Effector memory CD8-positive, alpha-beta T cell (primary cell): ENCODE results near the gene ZBTB20.

Experiments
- ATAC-seq: fragments of 150-1000 bp; cut with Tn5 transposase; replicated peaks from 2 replicates; pipeline ENCODE4 v1.10.0; 2021; ENCODE audit warnings: mild to moderate bottlenecking, moderate library complexity
- DNase-seq, 3 experiments: peaks; one replicate each; pipeline ENCODE4 v3.0.0; 2021
- H3K27ac Mint-ChIP-seq, 2 donors: one replicate each; pipeline ENCODE4 v1.8.0; 2022; ENCODE audit warnings: mild to moderate bottlenecking in 2 of 2, mixed read lengths in 2 of 2, moderate library complexity in 2 of 2
- H3K27me3 Mint-ChIP-seq, 2 donors: one replicate each; pipeline ENCODE4 v1.8.0; 2022; ENCODE audit warnings: mixed read lengths in 2 of 2
- H3K36me3 Mint-ChIP-seq: one replicate; pipeline ENCODE4 v1.8.0; 2022; ENCODE audit warnings: mild to moderate bottlenecking, moderate library complexity, mixed read lengths; ENCODE audit not compliant: insufficient read depth
- H3K4me1 Mint-ChIP-seq, 2 donors: one replicate each; pipeline ENCODE4 v1.8.0; 2022; ENCODE audit warnings: low read depth in 2 of 2, mixed read lengths in 2 of 2
- H3K4me3 Mint-ChIP-seq, 2 donors: one replicate each; pipeline ENCODE4 v1.8.0; 2022; ENCODE audit warnings: mild to moderate bottlenecking in 2 of 2, mixed read lengths in 2 of 2, moderate library complexity in 2 of 2
- H3K9me3 Mint-ChIP-seq, 2 donors: one replicate each; pipeline ENCODE4 v1.8.0; 2022; ENCODE audit warnings: mixed read lengths in 2 of 2

ZBTB20 gene

DNA sequence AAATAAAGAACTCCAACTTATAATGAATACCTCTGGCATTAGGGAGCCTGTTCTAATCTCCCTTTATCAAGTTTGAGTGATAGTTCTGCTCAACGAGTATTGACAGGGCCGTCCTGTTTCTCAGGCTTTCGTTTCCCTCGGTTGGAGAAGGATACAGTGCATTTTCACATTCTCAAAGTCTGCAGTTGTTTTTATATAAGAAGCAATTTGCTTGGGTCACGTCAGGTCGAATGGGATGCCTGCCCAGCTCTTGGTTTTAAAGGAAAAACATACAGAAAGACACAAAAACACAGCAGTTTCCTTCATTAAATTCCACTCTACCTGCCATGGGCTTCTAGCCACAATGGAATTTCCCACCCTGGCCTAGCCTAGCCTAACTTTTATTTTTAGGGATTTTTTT is 487.0 kb downstream of the ZBTB20 start:
- DNase-seq (no peak), ATAC-seq (no peak)
- no peak overlapping the region for H3K4me3 Mint-ChIP-seq
- no peaks in the 10 kb centered on the region for H3K27me3 Mint-ChIP-seq
- H3K36me3 Mint-ChIP-seq = peaks cover 6% of the 10 kb centered on the region
- peaks cover 0 to 7% of the 10 kb centered on the region in 2 donors for H3K9me3 Mint-ChIP-seq
- H3K4me1 Mint-ChIP-seq = peaks cover 0 to 4% of the 10 kb centered on the region in 2 donors
- no peak overlapping the region for H3K27ac Mint-ChIP-seq

DNA sequence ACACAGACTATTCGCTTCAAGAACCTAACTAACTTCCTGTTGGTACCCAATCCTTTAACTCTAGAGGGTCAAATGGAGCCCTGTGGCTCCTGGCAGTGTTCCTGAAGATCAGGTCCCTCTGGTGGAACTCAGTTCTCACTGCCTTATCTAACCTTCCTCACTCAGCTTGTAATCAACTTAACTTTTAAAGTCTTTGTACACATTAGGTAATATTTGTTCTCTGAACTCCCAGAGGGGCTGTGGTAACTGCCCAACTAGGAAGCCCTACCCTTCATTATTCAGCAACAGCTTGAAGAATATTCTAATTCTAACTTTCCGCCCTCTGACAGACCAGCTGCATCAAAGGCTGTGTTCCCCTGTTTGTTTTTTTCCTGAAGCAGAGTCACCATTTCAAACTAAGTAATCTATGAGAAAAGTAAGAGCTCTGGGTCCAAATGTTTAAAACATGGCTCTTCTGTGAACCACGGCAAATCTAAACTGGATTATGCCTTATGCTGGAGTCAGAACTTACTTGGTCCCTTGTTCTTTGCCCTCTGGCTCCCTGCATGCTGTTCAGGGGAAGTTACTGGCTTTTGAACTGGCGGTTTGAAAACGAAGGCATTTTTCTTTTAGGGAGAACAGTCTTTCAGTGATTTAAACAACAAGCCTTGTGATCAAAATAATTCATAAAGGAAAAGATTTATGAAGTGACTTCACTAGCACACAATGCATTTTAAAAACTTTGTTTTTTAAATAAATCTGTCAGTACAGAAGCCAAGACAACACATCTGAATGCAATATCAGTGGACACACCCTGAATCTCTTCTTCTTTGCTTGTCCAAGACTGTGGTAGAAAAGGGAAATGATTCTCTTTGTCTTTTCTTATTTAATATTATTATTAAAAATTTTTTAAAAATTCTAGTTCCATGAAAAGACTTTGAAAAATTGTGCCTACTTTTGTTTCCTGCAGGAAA is 487.7 kb downstream of the ZBTB20 start:
- Mint-ChIP-seq H3K27ac (no peak overlapping the region), H3K4me3 (no peak overlapping the region), H3K27me3 (no peaks in the 10 kb centered on the region), H3K36me3 (peaks cover 6% of the 10 kb centered on the region), H3K9me3 (peaks cover 0 to 5% of the 10 kb centered on the region in 2 donors), H3K4me1 (peaks cover 0 to 4% of the 10 kb centered on the region in 2 donors)
- no peak for ATAC-seq
- no peak for DNase-seq

DNA sequence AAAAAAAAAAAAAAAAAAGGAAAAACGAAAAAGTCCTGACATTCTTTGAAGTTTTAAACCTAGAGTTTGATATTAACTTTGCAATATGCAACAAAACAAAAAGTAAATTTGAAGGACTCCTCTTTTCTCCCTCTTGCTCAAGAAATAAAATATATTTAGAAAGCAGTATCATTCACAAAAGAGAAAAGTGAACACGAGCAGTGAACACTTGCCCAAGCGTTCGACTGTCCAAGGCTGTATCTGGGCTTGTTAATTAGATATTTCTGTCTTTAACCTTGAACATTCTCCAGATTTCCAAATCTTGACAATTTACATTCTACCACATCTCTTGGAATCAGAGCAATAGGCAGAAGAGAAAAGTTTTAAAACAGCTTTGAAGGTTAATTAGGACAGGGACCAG is 495.5 kb downstream of the ZBTB20 start:
- no peak overlapping the region for H3K4me3 Mint-ChIP-seq
- DNase-seq = no peak
- H3K27me3 Mint-ChIP-seq = no peaks in the 10 kb centered on the region
- no peak for ATAC-seq
- no peaks in the 10 kb centered on the region for H3K9me3 Mint-ChIP-seq
- H3K36me3 Mint-ChIP-seq = peaks cover 4% of the 10 kb centered on the region
- no peaks in the 10 kb centered on the region for H3K4me1 Mint-ChIP-seq
- H3K27ac Mint-ChIP-seq = no peak overlapping the region

DNA sequence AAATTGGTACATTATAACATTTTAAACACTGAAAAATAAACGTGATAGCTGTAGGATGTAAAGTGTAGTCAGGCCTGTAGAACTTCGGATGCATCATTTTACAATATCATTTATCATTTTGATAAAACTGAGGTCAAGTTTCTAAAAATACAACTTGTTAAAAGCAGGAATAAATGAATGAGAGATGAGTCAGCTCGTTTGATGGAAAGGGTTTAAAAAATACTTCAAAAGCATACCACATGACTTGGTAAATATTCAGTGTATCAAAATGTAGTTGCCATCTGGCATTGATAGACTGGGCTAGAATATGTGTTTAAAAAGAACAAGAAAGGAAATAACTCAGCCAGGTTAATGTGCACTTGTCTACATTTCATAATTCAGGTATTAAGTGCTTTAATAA is 496.3 kb downstream of the ZBTB20 start:
- H3K4me3 Mint-ChIP-seq = no peak overlapping the region
- H3K4me1 Mint-ChIP-seq = no peaks in the 10 kb centered on the region
- no peak for ATAC-seq
- H3K36me3 Mint-ChIP-seq = no peaks in the 10 kb centered on the region
- H3K9me3 Mint-ChIP-seq = no peaks in the 10 kb centered on the region
- peak overlapping the region in 1 of 2 donors; percentile 32 for H3K27ac Mint-ChIP-seq
- no peak for DNase-seq
- no peaks in the 10 kb centered on the region for H3K27me3 Mint-ChIP-seq

DNA sequence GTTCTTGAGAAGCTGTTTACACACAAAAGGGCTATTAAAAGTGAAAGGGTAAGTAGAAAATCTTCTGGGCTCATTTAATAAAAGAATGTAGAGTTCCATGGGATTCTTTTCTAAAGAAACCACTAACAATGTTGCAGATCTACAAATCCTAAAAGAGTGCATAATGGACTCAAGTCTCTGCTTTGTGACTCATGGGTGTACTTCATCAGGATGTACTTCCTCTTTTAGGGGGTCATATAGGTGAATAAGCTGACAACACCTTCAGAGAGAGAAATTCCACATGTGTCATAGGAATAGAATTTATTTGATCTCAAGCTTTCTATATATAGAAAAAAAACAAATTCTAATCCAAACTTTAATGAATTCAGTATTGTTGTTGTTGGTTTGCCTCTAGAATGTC is 497.8 kb downstream of the ZBTB20 start:
- H3K27me3 Mint-ChIP-seq = no peaks in the 10 kb centered on the region
- no peaks in the 10 kb centered on the region for H3K36me3 Mint-ChIP-seq
- no peaks in the 10 kb centered on the region for H3K9me3 Mint-ChIP-seq
- DNase-seq = no peak
- no peak overlapping the region for H3K27ac Mint-ChIP-seq
- ATAC-seq = no peak
- H3K4me1 Mint-ChIP-seq = no peaks in the 10 kb centered on the region
- no peak overlapping the region for H3K4me3 Mint-ChIP-seq

DNA sequence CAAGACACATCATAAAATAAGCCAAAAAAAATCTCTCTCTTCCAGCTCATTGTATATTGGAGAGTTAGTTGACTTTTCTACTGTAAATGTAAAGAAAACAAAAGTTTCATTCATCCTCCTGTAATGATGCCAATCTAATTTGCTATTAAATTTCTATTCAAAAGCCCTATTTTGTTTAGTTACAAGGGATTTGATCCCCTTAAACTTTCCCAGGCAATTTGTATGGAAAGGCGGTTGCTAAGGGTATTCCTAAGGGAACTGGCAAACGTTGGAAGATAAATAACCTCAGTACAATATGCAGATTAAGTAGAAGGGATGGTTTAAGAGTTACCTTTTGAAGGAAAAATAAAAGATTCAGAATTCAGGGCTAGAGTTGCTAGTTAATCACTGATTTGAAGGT is 500.6 kb downstream of the ZBTB20 start:
- Mint-ChIP-seq H3K4me3 (no peak overlapping the region), H3K4me1 (no peaks in the 10 kb centered on the region), H3K9me3 (no peaks in the 10 kb centered on the region), H3K27ac (no peak overlapping the region), H3K36me3 (no peaks in the 10 kb centered on the region), H3K27me3 (no peaks in the 10 kb centered on the region)
- no peak for ATAC-seq
- DNase-seq = no peak

DNA sequence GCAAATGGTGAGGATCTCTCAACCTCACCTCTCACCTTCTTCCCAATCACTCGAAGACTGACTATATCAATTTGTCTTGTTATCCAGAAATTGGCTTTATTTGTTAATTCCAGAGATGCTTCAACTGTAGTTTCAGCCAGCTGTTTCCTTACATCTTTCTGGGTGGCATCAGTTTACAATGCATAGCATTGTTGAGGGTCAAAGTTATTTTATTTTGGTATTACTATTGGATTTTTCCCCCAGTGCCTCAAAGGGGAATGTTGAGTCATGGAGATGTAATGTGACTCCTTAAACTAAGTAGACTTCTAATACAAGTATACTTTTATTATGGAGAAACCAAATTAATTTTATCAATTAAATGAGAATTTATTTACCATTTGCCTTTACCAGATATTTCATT is 501.7 kb downstream of the ZBTB20 start:
- Mint-ChIP-seq H3K27ac (no peak overlapping the region), H3K9me3 (no peaks in the 10 kb centered on the region), H3K4me3 (no peak overlapping the region), H3K4me1 (no peaks in the 10 kb centered on the region), H3K27me3 (no peaks in the 10 kb centered on the region), H3K36me3 (no peaks in the 10 kb centered on the region)
- no peak for ATAC-seq
- DNase-seq = no peak

DNA sequence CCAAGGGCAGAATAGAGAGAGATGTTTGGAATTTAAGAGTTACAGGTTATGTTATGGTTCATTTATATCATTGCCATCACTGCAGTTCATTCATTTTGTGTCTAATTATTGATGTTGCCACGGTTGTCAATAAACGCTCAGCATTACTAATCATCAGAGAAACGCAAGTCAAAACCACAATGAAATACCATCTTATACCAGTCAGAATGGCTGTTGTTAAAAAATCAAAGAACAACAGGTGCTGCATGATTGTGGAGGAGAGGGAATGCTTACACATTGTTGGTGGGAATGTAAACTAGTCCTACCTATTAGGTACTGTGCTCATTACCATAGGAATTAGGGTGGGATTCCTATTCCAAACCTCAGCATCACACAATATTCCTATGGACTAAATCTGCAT is 502.7 kb downstream of the ZBTB20 start:
- Mint-ChIP-seq H3K27me3 (no peaks in the 10 kb centered on the region), H3K27ac (no peak overlapping the region), H3K9me3 (no peaks in the 10 kb centered on the region), H3K36me3 (no peaks in the 10 kb centered on the region), H3K4me3 (no peak overlapping the region), H3K4me1 (no peaks in the 10 kb centered on the region)
- DNase-seq (no peak), ATAC-seq (no peak)

DNA sequence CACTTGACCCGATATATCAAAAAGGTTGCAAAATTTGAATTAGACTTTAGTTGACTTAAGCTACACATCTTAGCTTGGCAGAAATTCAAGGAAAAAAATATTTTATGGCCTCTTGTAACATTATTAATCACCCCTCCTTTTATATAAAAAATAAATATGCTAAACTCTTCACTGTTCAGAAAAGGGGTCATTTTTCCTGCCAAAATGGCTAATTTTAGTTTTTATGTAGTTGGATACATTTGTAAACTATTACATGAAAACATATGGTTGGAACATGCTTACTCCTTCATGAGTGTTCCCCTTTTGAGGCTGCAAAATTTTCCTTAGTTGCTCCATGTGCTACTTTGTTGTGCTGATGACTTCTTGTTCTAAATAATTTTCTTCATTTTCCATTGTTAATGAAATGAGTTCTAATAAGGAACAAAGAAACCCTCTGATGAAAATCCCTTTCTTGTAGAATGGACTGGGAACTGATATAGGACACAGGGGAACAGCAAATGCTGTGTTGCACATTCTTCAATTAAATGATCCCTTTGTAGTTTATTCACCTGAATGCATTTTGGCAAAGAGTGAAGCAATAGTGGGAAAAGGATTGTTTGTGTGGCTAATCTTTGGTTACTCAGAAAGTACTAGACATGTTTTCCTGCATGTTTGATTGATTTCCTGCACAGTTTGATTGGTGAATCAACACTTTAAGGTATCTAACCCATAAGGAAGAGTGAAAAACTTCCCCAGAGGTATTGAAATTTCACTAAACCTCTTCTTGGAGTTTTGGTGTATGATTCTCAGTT is 503.9 kb downstream of the ZBTB20 start:
- no peaks in the 10 kb centered on the region for H3K4me1 Mint-ChIP-seq
- no peak overlapping the region for H3K4me3 Mint-ChIP-seq
- no peaks in the 10 kb centered on the region for H3K27me3 Mint-ChIP-seq
- DNase-seq (no peak), ATAC-seq (no peak)
- no peaks in the 10 kb centered on the region for H3K36me3 Mint-ChIP-seq
- H3K9me3 Mint-ChIP-seq = no peaks in the 10 kb centered on the region
- H3K27ac Mint-ChIP-seq = no peak overlapping the region

DNA sequence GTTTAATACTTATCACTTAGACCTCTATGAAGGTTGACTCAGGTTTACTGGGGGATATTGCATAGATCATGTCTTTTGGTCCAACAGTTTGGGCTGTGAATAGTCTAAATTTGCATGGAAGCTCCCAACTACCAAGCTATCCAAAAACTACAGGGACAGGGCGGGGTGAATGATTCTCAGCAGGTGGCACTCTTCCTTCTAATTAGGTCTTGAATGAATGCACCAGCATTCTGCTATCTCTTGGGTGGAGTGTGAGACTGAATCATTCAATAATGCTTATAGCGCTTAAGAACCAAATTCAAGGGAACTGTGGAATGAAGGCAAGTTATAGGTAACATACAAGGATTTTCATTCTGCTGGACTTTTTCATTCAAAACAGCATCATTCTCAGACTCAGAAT is 507.0 kb downstream of the ZBTB20 start:
- Mint-ChIP-seq H3K27ac (no peak overlapping the region), H3K9me3 (peaks cover 8 to 11% of the 10 kb centered on the region in 2 donors), H3K27me3 (no peaks in the 10 kb centered on the region), H3K4me3 (no peak overlapping the region), H3K4me1 (no peaks in the 10 kb centered on the region), H3K36me3 (no peaks in the 10 kb centered on the region)
- DNase-seq = no peak
- no peak for ATAC-seq

DNA sequence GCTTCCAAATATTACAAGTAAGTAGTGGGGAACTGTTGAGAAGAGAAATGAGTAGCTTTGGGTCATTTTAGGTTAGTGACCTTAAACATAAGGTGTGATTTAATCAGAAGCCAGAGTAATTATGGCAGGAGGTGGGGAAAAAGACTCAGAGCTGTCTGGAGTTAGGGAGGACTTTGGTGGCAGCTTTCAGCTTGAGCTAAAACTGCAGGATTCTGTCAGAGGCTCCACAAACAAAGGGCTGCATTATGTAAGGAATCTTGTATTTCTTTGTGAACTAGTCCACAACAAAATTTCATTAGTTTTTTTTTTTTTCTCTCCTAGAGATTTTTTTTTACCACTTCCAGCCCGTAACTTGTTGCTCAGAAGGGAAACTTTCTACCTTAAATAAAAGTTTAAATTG is 507.9 kb downstream of the ZBTB20 start:
- Mint-ChIP-seq H3K9me3 (peaks cover 8 to 12% of the 10 kb centered on the region in 2 donors), H3K4me1 (no peaks in the 10 kb centered on the region)

DNA sequence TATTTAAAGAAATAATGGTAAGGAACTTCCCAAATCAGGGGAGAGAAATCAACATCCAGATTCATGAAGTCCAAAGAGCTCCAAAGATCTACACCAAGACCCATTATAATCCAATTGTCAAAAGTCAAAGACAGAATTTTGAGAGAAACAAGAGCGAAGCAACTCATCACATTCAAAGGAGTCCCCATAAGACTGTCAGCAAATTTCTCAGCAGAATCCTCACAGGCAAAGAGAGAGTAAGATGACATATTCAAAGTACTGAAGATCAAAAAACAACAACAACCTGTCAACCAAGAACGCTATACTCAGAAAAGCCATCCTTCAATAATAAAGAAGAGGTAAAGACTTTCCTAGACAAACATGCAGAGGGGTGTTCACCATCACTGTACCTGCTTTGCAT is 511.2 kb downstream of the ZBTB20 start:
- H3K4me3 Mint-ChIP-seq = no peak overlapping the region
- no peaks in the 10 kb centered on the region for H3K36me3 Mint-ChIP-seq
- no peaks in the 10 kb centered on the region for H3K27me3 Mint-ChIP-seq

More for the DNA sequence above, 507.9 kb downstream of the ZBTB20 start:
- ATAC-seq (no peak), DNase-seq (no peak)
- H3K36me3 Mint-ChIP-seq = no peaks in the 10 kb centered on the region
- H3K27ac Mint-ChIP-seq = no peak overlapping the region
- H3K4me3 Mint-ChIP-seq = no peak overlapping the region
- no peaks in the 10 kb centered on the region for H3K27me3 Mint-ChIP-seq

DNA sequence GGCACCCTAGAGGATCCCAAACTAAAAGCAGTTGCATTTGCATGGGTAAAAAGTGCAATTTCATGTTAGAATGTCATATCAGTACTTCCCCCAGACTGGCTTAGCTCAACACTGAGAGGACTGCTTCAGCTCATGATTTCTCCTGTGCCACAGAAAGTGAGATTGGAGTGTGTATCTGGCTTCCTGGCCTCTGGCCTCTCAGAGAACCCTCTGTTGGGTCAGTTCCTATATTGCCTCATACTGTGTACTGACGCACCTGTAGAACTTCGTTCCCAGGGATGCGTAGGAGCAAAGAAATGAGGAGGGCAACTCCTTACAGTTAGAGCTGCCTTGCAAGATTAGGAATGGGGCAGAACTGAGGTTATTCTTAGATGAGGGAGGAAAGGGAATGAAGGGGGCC is 512.5 kb downstream of the ZBTB20 start:
- no peak overlapping the region for H3K27ac Mint-ChIP-seq
- H3K4me1 Mint-ChIP-seq = peaks cover 0 to 4% of the 10 kb centered on the region in 2 donors
- no peak overlapping the region for H3K4me3 Mint-ChIP-seq
- no peak for ATAC-seq
- H3K27me3 Mint-ChIP-seq = no peaks in the 10 kb centered on the region
- DNase-seq = no peak
- H3K36me3 Mint-ChIP-seq = no peaks in the 10 kb centered on the region
- peaks cover 8 to 12% of the 10 kb centered on the region in 2 donors for H3K9me3 Mint-ChIP-seq

More for the DNA sequence above, 511.2 kb downstream of the ZBTB20 start:
- no peak for ATAC-seq
- peaks cover 8 to 12% of the 10 kb centered on the region in 2 donors for H3K9me3 Mint-ChIP-seq
- H3K4me1 Mint-ChIP-seq = peaks cover 0 to 4% of the 10 kb centered on the region in 2 donors
- no peak overlapping the region for H3K27ac Mint-ChIP-seq
- DNase-seq = no peak
